Neural cell (in vitro differentiated cells): ENCODE measurements around the gene CDK2AP2. TPM values are rescaled to one million over a fixed set of nuclear protein-coding genes. Genes with fewer than 3 reads are reported as not detected.

Source experiments
- H2AFZ ChIP-seq: fragments of 200-600, 300-800 bp; sonication (generic), shearing (Covaris generic); 2 replicates; pipeline ENCODE4 v1.6.0; 2014; ENCODE audit warnings: low read depth, mild to moderate bottlenecking, antibody characterized with exemption, low read length, moderate library complexity
- H3F3A ChIP-seq: fragments of 200-600 bp; shearing (Covaris generic); 2 replicates; pipeline ENCODE4 v1.6.1; 2016; ENCODE audit warnings: mild to moderate bottlenecking, moderate library complexity, mixed read lengths, antibody characterized with exemption, low read length; ENCODE audit not compliant: insufficient read depth, poor library complexity, severe bottlenecking
- H3K27ac ChIP-seq: fragments of 200-600, 300-800 bp; sonication (generic), shearing (Covaris generic); 2 replicates; pipeline ENCODE4 v1.5.1; 2014; ENCODE audit warnings: mild to moderate bottlenecking, low read length, moderate library complexity
- H3K27me3 ChIP-seq: fragments of 300-800, 200-600 bp; sonication (generic), shearing (Covaris generic); 2 replicates; pipeline ENCODE4 v1.6.0; 2014; ENCODE audit warnings: mild to moderate bottlenecking, low read depth, low read length, moderate library complexity; ENCODE audit not compliant: insufficient read depth
- H3K36me3 ChIP-seq: fragments of 300-800, 200-600 bp; sonication (generic), shearing (Covaris generic); 2 replicates; pipeline ENCODE4 v1.5.1; 2014; ENCODE audit warnings: mild to moderate bottlenecking, antibody characterized with exemption, low read length, moderate library complexity; ENCODE audit not compliant: insufficient read depth
- H3K4me2 ChIP-seq: fragments of 300-800, 200-600 bp; sonication (generic), shearing (Covaris generic); 2 replicates; pipeline ENCODE4 v1.6.0; 2014; ENCODE audit warnings: mild to moderate bottlenecking, low read length
- H3K4me3 ChIP-seq: fragments of 300-800, 200-600 bp; sonication (generic), shearing (Covaris generic); 2 replicates; pipeline ENCODE4 v1.5.1; 2014; ENCODE audit warnings: mild to moderate bottlenecking, low read length, moderate library complexity
- H3K79me2 ChIP-seq: fragments of 200-600 bp; shearing (Covaris generic); replicated peaks from 2 replicates; pipeline ENCODE4 v1.6.0; 2014; ENCODE audit warnings: mild to moderate bottlenecking, low read length, moderate library complexity; ENCODE audit not compliant: insufficient read depth
- H3K9ac ChIP-seq: fragments of 300-800, 200-600 bp; sonication (generic), shearing (Covaris generic); 2 replicates; pipeline ENCODE4 v1.6.1; 2016; ENCODE audit warnings: mild to moderate bottlenecking, low read length, mixed read lengths
- H3K9me2 ChIP-seq: fragments of 200-600 bp; shearing (Covaris generic); 2 replicates; pipeline ENCODE4 v1.6.1; 2016; ENCODE audit warnings: mild to moderate bottlenecking, low read length, mixed read lengths; ENCODE audit not compliant: insufficient read depth
- H3K9me3 ChIP-seq: fragments of 200-600, 300-800 bp; sonication (generic), shearing (Covaris generic); 2 replicates; pipeline ENCODE4 v1.6.1; 2016; ENCODE audit warnings: mild to moderate bottlenecking, mixed run types, low read length, moderate library complexity, mixed read lengths
- H4K20me1 ChIP-seq: fragments of 200-600 bp; shearing (Covaris generic); 2 replicates; pipeline ENCODE4 v1.6.1; 2016; ENCODE audit warnings: mild to moderate bottlenecking, mixed run types; ENCODE audit not compliant: insufficient read depth
- EP300 ChIP-seq: fragments of 450-650 bp; conservative IDR thresholded peaks from 2 replicates; pipeline ENCODE4 v1.6.1; 2014; ENCODE audit warnings: antibody characterized with exemption, mild to moderate bottlenecking, moderate library complexity; ENCODE audit not compliant: poor library complexity, severe bottlenecking
- EZH2 ChIP-seq: fragments of 200-600, 300-800 bp; shearing (Covaris generic), sonication (generic); IDR thresholded peaks from 2 replicates; pipeline ENCODE4 v1.6.1; 2014; ENCODE audit warnings: antibody characterized with exemption, low read length, borderline replicate concordance, mild to moderate bottlenecking; ENCODE audit not compliant: insufficient read depth, poor library complexity, severe bottlenecking
- MXI1 ChIP-seq: fragments of 450-650 bp; conservative IDR thresholded peaks from 2 replicates; pipeline ENCODE4 v1.6.1; 2014; ENCODE audit warnings: antibody characterized with exemption, mild to moderate bottlenecking; ENCODE audit not compliant: poor library complexity, severe bottlenecking
- POLR2AphosphoS5 ChIP-seq: IDR thresholded peaks from 2 replicates; pipeline ENCODE4 v1.6.1; 2012
- RAD21 ChIP-seq: fragments of 450-650 bp; conservative IDR thresholded peaks from 2 replicates; pipeline ENCODE4 v1.6.1; 2014; ENCODE audit warnings: antibody characterized with exemption, mild to moderate bottlenecking, moderate library complexity
- REST ChIP-seq: IDR thresholded peaks from 2 replicates; pipeline ENCODE4 v1.6.1; 2012; ENCODE audit warnings: borderline replicate concordance
- SMC3 ChIP-seq: fragments of 450-650 bp; conservative IDR thresholded peaks from 2 replicates; pipeline ENCODE4 v1.6.1; 2014; ENCODE audit warnings: antibody characterized with exemption, mild to moderate bottlenecking, moderate library complexity; ENCODE audit not compliant: poor library complexity
- TAF1 ChIP-seq: IDR thresholded peaks from 2 replicates; pipeline ENCODE4 v1.6.1; 2012; ENCODE audit warnings: low read depth
- polyA plus RNA-seq: library from polyadenylated mRNA; depleted of rRNA; stranded (reverse); fragments of >200 nt; gene quantifications from 2 replicates; pipeline ENCODE4 v1.2.3, GENCODE V29; 2014
- TF ChIP-seq, protein P1 (sequence below): fragments of 450-650 bp; IDR thresholded peaks from 2 replicates; pipeline ENCODE4 v1.5.1; 2014; ENCODE audit warnings: antibody characterized with exemption, mild to moderate bottlenecking, moderate library complexity; ENCODE audit not compliant: poor library complexity, severe bottlenecking

The CDK2AP2 gene
- polyA plus RNA-seq, 1 donor from 2014 or later, result 18.1 TPM

DNA sequence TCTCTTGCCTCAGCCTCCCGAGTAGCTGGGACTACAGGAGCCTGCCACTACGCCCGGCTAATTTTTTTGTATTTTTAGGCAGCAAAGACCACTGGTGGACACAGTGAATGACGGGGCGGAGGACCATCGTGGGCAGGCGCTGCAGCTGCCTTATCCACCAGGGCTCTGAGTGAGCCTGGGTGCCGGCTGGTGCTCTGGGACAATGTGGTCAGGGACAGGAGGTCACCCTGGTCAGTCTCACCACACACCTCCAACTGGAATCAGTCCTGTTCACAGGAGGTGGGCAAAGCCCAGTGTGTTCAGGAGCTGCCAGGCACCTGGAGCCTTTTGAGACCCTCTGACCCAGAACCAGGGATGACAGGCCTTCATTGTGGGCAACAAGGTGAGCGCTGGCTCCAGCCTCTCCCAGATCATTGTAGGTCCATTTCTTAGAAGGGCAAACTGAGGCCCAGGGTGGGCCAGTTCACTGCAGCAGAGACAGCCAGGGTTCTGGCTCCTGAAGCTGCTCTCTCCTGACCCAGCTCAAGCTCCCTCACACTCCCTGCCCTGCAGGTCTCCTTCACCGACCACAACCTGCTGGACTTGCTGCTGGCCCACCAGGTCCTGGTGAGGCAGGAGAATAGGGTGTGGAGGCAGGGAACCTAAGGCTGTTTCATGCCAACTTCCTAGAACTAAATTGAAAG is 31.0 kb upstream of the CDK2AP2 start:
- Histone ChIP-seq H3K4me3 (no peak overlapping the region), H3K4me2 (no peak overlapping the region)

GRCh38 chr11:67538306-67538705 is 30.3 kb upstream of the CDK2AP2 start:
- no peak for TF ChIP-seq SMC3
- TF ChIP-seq TAF1, result no peak
- no peak for TF ChIP-seq RAD21
- no peak for TF ChIP-seq MXI1
- no peak for TF ChIP-seq POLR2AphosphoS5
- TF ChIP-seq EZH2, result no peak
- H4K20me1 ChIP-seq, result no peaks in the 10 kb centered on the region
- no peak overlapping the region for H3K27ac ChIP-seq
- no peak overlapping the region for H3K4me2 ChIP-seq
- H2AFZ ChIP-seq, result no peak overlapping the region
- H3K9me2 ChIP-seq, result no peaks in the 10 kb centered on the region
- H3K79me2 ChIP-seq, result no peaks in the 10 kb centered on the region
- no peaks in the 10 kb centered on the region for H3K36me3 ChIP-seq
- no peaks in the 10 kb centered on the region for H3F3A ChIP-seq
- no peaks in the 10 kb centered on the region for H3K27me3 ChIP-seq
- H3K9me3 ChIP-seq, result no peaks in the 10 kb centered on the region
- H3K4me3 ChIP-seq, result no peak overlapping the region
- H3K9ac ChIP-seq, result no peak overlapping the region

More for the DNA sequence above, 31.0 kb upstream of the CDK2AP2 start:
- Histone ChIP-seq H2AFZ (no peak overlapping the region), H3K27ac (no peak overlapping the region), H3K9me2 (no peaks in the 10 kb centered on the region), H3K36me3 (no peaks in the 10 kb centered on the region), H3K9ac (no peak overlapping the region), H3K79me2 (no peaks in the 10 kb centered on the region), H4K20me1 (no peaks in the 10 kb centered on the region), H3K9me3 (no peaks in the 10 kb centered on the region), H3F3A (no peaks in the 10 kb centered on the region), H3K27me3 (no peaks in the 10 kb centered on the region)
- TF ChIP-seq RAD21 (no peak), TAF1 (no peak), SMC3 (no peak), REST (no peak), MXI1 (no peak), EZH2 (no peak)
- TF ChIP-seq, protein P1, sequence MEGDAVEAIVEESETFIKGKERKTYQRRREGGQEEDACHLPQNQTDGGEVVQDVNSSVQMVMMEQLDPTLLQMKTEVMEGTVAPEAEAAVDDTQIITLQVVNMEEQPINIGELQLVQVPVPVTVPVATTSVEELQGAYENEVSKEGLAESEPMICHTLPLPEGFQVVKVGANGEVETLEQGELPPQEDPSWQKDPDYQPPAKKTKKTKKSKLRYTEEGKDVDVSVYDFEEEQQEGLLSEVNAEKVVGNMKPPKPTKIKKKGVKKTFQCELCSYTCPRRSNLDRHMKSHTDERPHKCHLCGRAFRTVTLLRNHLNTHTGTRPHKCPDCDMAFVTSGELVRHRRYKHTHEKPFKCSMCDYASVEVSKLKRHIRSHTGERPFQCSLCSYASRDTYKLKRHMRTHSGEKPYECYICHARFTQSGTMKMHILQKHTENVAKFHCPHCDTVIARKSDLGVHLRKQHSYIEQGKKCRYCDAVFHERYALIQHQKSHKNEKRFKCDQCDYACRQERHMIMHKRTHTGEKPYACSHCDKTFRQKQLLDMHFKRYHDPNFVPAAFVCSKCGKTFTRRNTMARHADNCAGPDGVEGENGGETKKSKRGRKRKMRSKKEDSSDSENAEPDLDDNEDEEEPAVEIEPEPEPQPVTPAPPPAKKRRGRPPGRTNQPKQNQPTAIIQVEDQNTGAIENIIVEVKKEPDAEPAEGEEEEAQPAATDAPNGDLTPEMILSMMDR, result no peak

DNA sequence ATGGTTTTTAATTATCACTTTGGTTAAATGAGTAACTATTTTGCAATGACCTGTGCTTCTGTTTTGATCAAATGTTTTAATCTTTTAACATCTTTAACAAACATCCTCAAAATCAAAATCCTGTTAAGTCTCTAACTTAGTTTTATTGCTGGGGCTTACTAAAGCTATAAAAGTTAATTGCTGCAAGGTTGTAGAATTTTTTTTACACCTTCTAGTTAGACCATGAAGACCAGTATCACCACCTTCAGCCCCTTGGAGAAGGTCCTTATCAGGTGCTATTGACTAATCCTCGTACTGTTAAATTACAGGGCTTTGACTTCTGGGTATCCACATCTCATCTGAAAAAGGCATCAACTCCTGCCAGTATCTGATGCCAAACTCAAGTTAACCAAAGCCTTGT is 27.6 kb upstream of the CDK2AP2 start:
- H3K36me3 ChIP-seq, result no peaks in the 10 kb centered on the region
- TF ChIP-seq POLR2AphosphoS5 (no peak), REST (no peak), MXI1 (no peak), TAF1 (no peak), SMC3 (no peak), RAD21 (no peak), EZH2 (no peak), EP300 (no peak)
- TF ChIP-seq, protein P1, result no peak
- H4K20me1 ChIP-seq, result no peaks in the 10 kb centered on the region
- no peaks in the 10 kb centered on the region for H3K9me2 ChIP-seq
- H3K27me3 ChIP-seq, result no peaks in the 10 kb centered on the region
- H3K9me3 ChIP-seq, result no peaks in the 10 kb centered on the region
- no peak overlapping the region for H3K4me2 ChIP-seq
- no peak overlapping the region for H3K9ac ChIP-seq
- no peaks in the 10 kb centered on the region for H3K79me2 ChIP-seq
- H3F3A ChIP-seq, result no peaks in the 10 kb centered on the region
- no peak overlapping the region for H3K4me3 ChIP-seq
- no peak overlapping the region for H3K27ac ChIP-seq
- no peak overlapping the region for H2AFZ ChIP-seq
